Muscle layer of colon (tissue), 2 donors: Measurements from ENCODE around the gene PRICKLE3.
"Not testable (repeated sequence)": the region's sequence is repeated elsewhere in the genome, so short reads cannot be mapped to it uniquely, and the experiment has no call there.

Experiments used
- H3K27ac ChIP-seq: one replicate; pipeline ENCODE4 v1.7.0; 2013; ENCODE audit warnings: low read depth, mild to moderate bottlenecking, low read length, moderate library complexity
- H3K27me3 ChIP-seq, 2 donors: one replicate each; pipeline ENCODE4 v1.7.0; 2013; ENCODE audit warnings: low read length in 2 of 2, mild to moderate bottlenecking in 2 of 2; ENCODE audit not compliant: insufficient read depth in 2 of 2, control insufficient read depth in 1 of 2
- H3K36me3 ChIP-seq: one replicate; pipeline ENCODE4 v1.7.0; 2013; ENCODE audit warnings: mild to moderate bottlenecking, low read length; ENCODE audit not compliant: insufficient read depth
- H3K4me1 ChIP-seq: one replicate; pipeline ENCODE4 v1.7.0; 2013; ENCODE audit warnings: mild to moderate bottlenecking, low read length; ENCODE audit not compliant: insufficient read depth
- H3K4me3 ChIP-seq, 2 donors: one replicate each; pipeline ENCODE4 v1.7.0; 2013; ENCODE audit warnings: low read length in 2 of 2, low read depth in 1 of 2, mild to moderate bottlenecking in 1 of 2, moderate library complexity in 1 of 2
- H3K9ac ChIP-seq: one replicate; pipeline ENCODE4 v1.7.0; 2013; ENCODE audit warnings: low read length
- H3K9me3 ChIP-seq: one replicate; pipeline ENCODE4 v1.7.0; 2013; ENCODE audit warnings: mild to moderate bottlenecking, low read length
- donor health status: abdominal sarcoma.
- donor health status: Adenocarcinoma of cecum.

The PRICKLE3 gene

GRCh38 chrX:49149291-49149690 is 36.9 kb downstream of the PRICKLE3 start:
- H3K27ac ChIP-seq, result not testable (repeated sequence)

GRCh38 chrX:49148390-49149100 is 37.6 kb downstream of the PRICKLE3 start:
- H3K27me3 ChIP-seq, H3K4me3 ChIP-seq, H3K27ac ChIP-seq, H3K36me3 ChIP-seq, H3K4me1 ChIP-seq, H3K9me3 ChIP-seq, H3K9ac ChIP-seq: not testable (repeated sequence)

More at GRCh38 chrX:49149291-49149690, 36.9 kb downstream of the PRICKLE3 start:
- not testable (repeated sequence) for H3K4me3 ChIP-seq, H3K9ac ChIP-seq, H3K27me3 ChIP-seq, H3K36me3 ChIP-seq, H3K4me1 ChIP-seq, H3K9me3 ChIP-seq

- Histone ChIP-seq H3K36me3 (no peaks in the 10 kb centered on the region), H3K9me3 (no peaks in the 10 kb centered on the region), H3K27me3 (no peaks in the 10 kb centered on the region), H3K27ac (no peak overlapping the region), H3K4me1 (no peaks in the 10 kb centered on the region), H3K4me3 (no peak overlapping the region), H3K9ac (no peak overlapping the region)
These were observed 38.2 kb downstream of the PRICKLE3 start for GRCh38 chrX:49147936-49148335.

- Histone ChIP-seq H3K36me3 (no peaks in the 10 kb centered on the region), H3K27me3 (no peaks in the 10 kb centered on the region), H3K27ac (no peak overlapping the region), H3K9me3 (no peaks in the 10 kb centered on the region), H3K9ac (no peak overlapping the region), H3K4me1 (no peaks in the 10 kb centered on the region), H3K4me3 (no peak overlapping the region)
These were observed 38.9 kb downstream of the PRICKLE3 start for GRCh38 chrX:49147282-49147681.

- H3K4me1 ChIP-seq, result not testable (repeated sequence)
- H3K9me3 ChIP-seq, result peaks cover 10% of the 10 kb centered on the region
These were observed 43.0 kb downstream of the PRICKLE3 start for GRCh38 chrX:49143154-49143553.

GRCh38 chrX:49142264-49142663 is 43.9 kb downstream of the PRICKLE3 start:
- H3K9ac ChIP-seq, H3K27me3 ChIP-seq, H3K4me1 ChIP-seq, H3K4me3 ChIP-seq, H3K27ac ChIP-seq, H3K36me3 ChIP-seq: not testable (repeated sequence)
- H3K9me3 ChIP-seq, result peaks cover 10% of the 10 kb centered on the region

More at GRCh38 chrX:49143154-49143553, 43.0 kb downstream of the PRICKLE3 start:
- H3K9ac ChIP-seq, H3K36me3 ChIP-seq, H3K27ac ChIP-seq, H3K4me3 ChIP-seq, H3K27me3 ChIP-seq: not testable (repeated sequence)

GRCh38 chrX:49139713-49140112 is 46.5 kb downstream of the PRICKLE3 start:
- Histone ChIP-seq H3K4me1 (no peaks in the 10 kb centered on the region), H3K9me3 (peaks cover 10% of the 10 kb centered on the region), H3K27me3 (no peaks in the 10 kb centered on the region), H3K9ac (no peak overlapping the region), H3K36me3 (no peaks in the 10 kb centered on the region), H3K4me3 (no peak overlapping the region), H3K27ac (no peak overlapping the region)

- H3K36me3 ChIP-seq, result no peaks in the 10 kb centered on the region
- no peak overlapping the region for H3K27ac ChIP-seq
- peaks cover 10% of the 10 kb centered on the region for H3K9me3 ChIP-seq
- H3K27me3 ChIP-seq, result no peaks in the 10 kb centered on the region
- H3K4me1 ChIP-seq, result no peaks in the 10 kb centered on the region
- no peak overlapping the region for H3K9ac ChIP-seq
- H3K4me3 ChIP-seq, result no peak overlapping the region
These were observed 48.7 kb downstream of the PRICKLE3 start for GRCh38 chrX:49137492-49137891.

- Histone ChIP-seq H3K9ac (no peak overlapping the region), H3K36me3 (no peaks in the 10 kb centered on the region), H3K9me3 (no peaks in the 10 kb centered on the region), H3K4me3 (no peak overlapping the region), H3K4me1 (no peaks in the 10 kb centered on the region), H3K27ac (no peak overlapping the region), H3K27me3 (no peaks in the 10 kb centered on the region)
These were observed 52.4 kb downstream of the PRICKLE3 start for GRCh38 chrX:49133759-49134158.

GRCh38 chrX:49132275-49132674 is 53.9 kb downstream of the PRICKLE3 start:
- not testable (repeated sequence) for H3K4me1 ChIP-seq

GRCh38 chrX:49129427-49129826 is 56.7 kb downstream of the PRICKLE3 start:
- Histone ChIP-seq H3K27me3 (no peaks in the 10 kb centered on the region), H3K4me3 (no peak overlapping the region), H3K9me3 (no peaks in the 10 kb centered on the region), H3K4me1 (no peaks in the 10 kb centered on the region), H3K9ac (no peak overlapping the region), H3K36me3 (no peaks in the 10 kb centered on the region), H3K27ac (no peak overlapping the region)

More at GRCh38 chrX:49132275-49132674, 53.9 kb downstream of the PRICKLE3 start:
- not testable (repeated sequence) for H3K27me3 ChIP-seq, H3K9ac ChIP-seq, H3K36me3 ChIP-seq, H3K9me3 ChIP-seq, H3K4me3 ChIP-seq, H3K27ac ChIP-seq

GRCh38 chrX:49127742-49128258 is 58.4 kb downstream of the PRICKLE3 start:
- not testable (repeated sequence) for H3K4me1 ChIP-seq, H3K27ac ChIP-seq, H3K36me3 ChIP-seq, H3K27me3 ChIP-seq, H3K9me3 ChIP-seq, H3K4me3 ChIP-seq, H3K9ac ChIP-seq
